ENCODE results near the gene XCL2. TPM values are rescaled to one million over a fixed set of nuclear protein-coding genes. Genes with fewer than 3 reads are reported as not detected.

Gene XCL2
- total RNA-seq, 2 donors from 2014 or later, result not detected

DNA sequence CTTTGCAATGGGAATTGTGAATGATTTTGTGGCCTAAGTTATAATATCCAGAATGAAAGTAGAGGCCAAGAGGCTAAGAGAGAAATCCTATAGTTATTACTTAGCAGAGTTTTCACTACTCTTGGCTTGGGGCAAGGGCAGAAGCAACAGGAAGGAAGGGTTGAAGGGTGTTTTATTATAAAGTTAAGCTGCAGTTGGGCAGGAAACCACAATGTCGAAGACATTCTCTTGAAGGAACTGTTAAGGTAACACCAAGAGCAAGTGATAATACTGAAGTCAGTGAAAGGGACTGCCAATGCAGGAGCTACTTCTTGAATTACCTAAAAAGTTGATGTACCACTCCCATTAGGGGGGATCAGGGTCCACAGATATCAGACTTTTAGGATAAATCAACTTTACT lies 8.3 kb downstream of the XCL2 start:
- no peak overlapping the region for H3K27ac ChIP-seq
- ATAC-seq (no peak), DNase-seq (no peak)
- no peak overlapping the region for H3K4me3 ChIP-seq
- TF ChIP-seq POLR2A (IDR thresholded peaks at IDR 0.05), result no peak
- intact Hi-C loops (cut with DNase I), result no loop called here
- no peaks in the 10 kb centered on the region for H3K27me3 ChIP-seq
- no peaks in the 10 kb centered on the region for H3K36me3 ChIP-seq (replicated peaks in 1 of 2; ENCODE audit: insufficient read depth in 1 of 2, low read depth in 2 of 2)
- no peaks in the 10 kb centered on the region for H3K9me3 ChIP-seq
- 64 to 70% methylated on average over 1 of the region's 1 CpG for WGBS, 2 donors
- no peaks in the 10 kb centered on the region for H3K4me1 ChIP-seq

GRCh38 chr1:168531615-168532345 lies 12.0 kb downstream of the XCL2 start:
- 90 to 93% methylated on average over 2 of the region's 2 CpGs for WGBS, 2 donors
- Histone ChIP-seq H3K9me3 (no peaks in the 10 kb centered on the region), H3K27ac (no peak overlapping the region), H3K27me3 (no peaks in the 10 kb centered on the region), H3K4me3 (no peak overlapping the region), H3K4me1 (no peaks in the 10 kb centered on the region), H3K36me3 (replicated peaks in 1 of 2; ENCODE audit: insufficient read depth in 1 of 2, low read depth in 2 of 2) (no peaks in the 10 kb centered on the region)
- intact Hi-C loops (cut with DNase I), result no loop called here
- ATAC-seq (no peak), DNase-seq (no peak)
- TF ChIP-seq CTCF (IDR thresholded peaks at IDR 0.05) (no peak), POLR2A (IDR thresholded peaks at IDR 0.05) (no peak)

DNA sequence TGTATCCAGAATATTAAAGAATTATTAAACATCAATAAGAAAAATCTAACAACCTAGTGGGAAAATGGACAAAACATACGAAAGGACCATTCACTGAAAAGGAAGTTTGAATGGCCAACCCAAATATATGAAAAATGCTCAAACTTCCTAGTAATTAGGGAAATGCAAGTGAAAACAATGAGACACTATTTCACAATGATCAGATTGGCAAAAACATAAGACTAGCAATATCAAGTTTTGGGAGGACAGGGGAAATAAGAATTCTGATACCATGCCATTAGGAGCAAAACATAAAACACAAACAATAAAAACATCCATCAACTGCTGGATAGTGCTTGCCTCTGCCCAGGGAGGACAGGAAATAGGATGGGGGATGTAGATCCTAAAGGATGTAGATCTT lies 14.3 kb downstream of the XCL2 start:
- WGBS, 2 donors, result 52 to 73% methylated on average over 1 of the region's 1 CpG
- Histone ChIP-seq H3K4me3 (no peak overlapping the region), H3K36me3 (replicated peaks in 1 of 2; ENCODE audit: insufficient read depth in 1 of 2, low read depth in 2 of 2) (no peaks in the 10 kb centered on the region), H3K4me1 (no peaks in the 10 kb centered on the region), H3K27me3 (no peaks in the 10 kb centered on the region), H3K9me3 (no peaks in the 10 kb centered on the region), H3K27ac (no peak overlapping the region)
- no peak for TF ChIP-seq CTCF (IDR thresholded peaks at IDR 0.05)
- TF ChIP-seq POLR2A (IDR thresholded peaks at IDR 0.05), result no peak
- DNase-seq (no peak), ATAC-seq (no peak)
- intact Hi-C loops (cut with DNase I), result no loop called here

DNA sequence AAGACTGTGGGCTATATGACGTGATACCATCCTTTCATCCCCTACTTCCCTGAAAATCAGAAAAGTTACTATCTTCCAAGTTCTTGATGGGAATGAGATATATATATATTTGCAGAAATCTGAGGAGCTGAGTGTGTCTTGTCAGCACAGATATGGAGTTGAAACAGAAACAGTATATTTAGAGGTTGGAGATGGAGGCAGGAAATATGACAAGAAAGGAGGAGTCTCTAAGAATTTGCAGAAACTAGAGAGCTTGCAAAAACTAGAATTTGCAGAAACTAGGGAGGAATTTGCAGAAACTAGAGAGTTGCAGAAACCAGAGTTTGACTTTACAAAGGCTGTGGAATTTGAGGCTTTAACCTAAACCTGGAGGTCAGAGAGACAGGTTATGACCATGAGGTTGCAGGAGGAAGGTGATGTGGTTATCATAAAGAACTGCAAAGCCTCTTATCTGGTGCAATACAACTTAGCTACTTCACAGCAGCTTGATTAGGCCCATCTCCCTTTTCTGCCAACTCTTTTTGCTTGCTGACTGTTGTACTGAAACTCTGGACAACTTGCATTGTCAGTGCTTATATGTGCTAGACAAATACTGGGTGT lies 22.3 kb downstream of the XCL2 start:
- no peak overlapping the region for H3K27ac ChIP-seq
- H3K36me3 ChIP-seq (replicated peaks in 1 of 2; ENCODE audit: insufficient read depth in 1 of 2, low read depth in 2 of 2), result no peaks in the 10 kb centered on the region
- H3K4me3 ChIP-seq, result no peak overlapping the region
- H3K4me1 ChIP-seq, result no peaks in the 10 kb centered on the region
- H3K9me3 ChIP-seq, result no peaks in the 10 kb centered on the region
- TF ChIP-seq POLR2A (IDR thresholded peaks at IDR 0.05) (no peak), CTCF (IDR thresholded peaks at IDR 0.05) (no peak)
- intact Hi-C loops (cut with DNase I), result no loop called here
- 88 to 92% methylated on average over 1 of the region's 1 CpG for WGBS, 2 donors
- no peaks in the 10 kb centered on the region for H3K27me3 ChIP-seq
- no peak for DNase-seq
- ATAC-seq, result no peak

DNA sequence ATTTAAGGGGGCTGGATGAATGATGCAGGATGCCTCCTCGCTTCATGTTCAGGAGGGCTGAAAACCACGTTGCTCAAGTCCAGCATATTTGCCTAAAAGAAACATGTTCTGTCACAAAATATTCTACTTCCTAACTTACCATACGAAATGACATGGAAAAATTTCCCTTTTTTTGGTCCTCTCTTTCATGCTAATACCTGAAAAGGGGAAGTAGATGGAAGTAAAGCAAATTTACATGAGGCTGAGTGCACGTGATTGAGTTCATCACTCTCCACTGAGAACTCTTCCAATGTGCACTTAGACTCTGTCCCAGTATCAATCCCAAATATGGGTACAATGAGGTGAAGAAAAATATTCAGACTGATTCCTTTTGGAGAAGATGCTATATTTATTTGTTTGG lies 23.0 kb downstream of the XCL2 start:
- 63 to 75% methylated on average over 4 of the region's 4 CpGs for WGBS, 2 donors
- intact Hi-C loops (cut with DNase I), result no loop called here
- Histone ChIP-seq H3K27me3 (no peaks in the 10 kb centered on the region), H3K27ac (no peak overlapping the region), H3K4me1 (no peaks in the 10 kb centered on the region), H3K9me3 (no peaks in the 10 kb centered on the region), H3K4me3 (no peak overlapping the region), H3K36me3 (replicated peaks in 1 of 2; ENCODE audit: insufficient read depth in 1 of 2, low read depth in 2 of 2) (no peaks in the 10 kb centered on the region)
- no peak for ATAC-seq
- DNase-seq, result no peak
- TF ChIP-seq CTCF (IDR thresholded peaks at IDR 0.05) (no peak), POLR2A (IDR thresholded peaks at IDR 0.05) (no peak)
